ENCODE measurements around the gene YBX1.

DNA sequence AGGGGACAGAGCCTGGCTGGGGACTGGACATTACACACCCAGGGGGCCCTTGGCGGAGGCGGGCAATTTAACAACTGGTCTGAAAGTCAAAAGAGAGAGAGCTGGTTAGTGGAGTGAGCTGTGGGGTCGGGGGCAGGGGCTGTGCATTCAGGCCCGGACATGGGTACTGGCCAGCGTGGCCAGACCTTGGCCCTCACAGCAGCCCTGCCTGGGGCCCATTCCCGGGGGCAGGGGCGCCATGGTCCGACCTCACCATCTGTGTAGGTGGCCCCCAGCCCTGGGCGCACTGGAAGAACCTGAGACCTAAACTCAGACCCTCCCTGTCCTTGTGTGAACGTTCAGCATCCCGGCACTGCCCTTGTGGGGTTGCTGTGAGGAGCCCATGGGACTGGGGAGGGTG is 52.8 kb downstream of the YBX1 start:
- TF ChIP-seq, protein P1, sequence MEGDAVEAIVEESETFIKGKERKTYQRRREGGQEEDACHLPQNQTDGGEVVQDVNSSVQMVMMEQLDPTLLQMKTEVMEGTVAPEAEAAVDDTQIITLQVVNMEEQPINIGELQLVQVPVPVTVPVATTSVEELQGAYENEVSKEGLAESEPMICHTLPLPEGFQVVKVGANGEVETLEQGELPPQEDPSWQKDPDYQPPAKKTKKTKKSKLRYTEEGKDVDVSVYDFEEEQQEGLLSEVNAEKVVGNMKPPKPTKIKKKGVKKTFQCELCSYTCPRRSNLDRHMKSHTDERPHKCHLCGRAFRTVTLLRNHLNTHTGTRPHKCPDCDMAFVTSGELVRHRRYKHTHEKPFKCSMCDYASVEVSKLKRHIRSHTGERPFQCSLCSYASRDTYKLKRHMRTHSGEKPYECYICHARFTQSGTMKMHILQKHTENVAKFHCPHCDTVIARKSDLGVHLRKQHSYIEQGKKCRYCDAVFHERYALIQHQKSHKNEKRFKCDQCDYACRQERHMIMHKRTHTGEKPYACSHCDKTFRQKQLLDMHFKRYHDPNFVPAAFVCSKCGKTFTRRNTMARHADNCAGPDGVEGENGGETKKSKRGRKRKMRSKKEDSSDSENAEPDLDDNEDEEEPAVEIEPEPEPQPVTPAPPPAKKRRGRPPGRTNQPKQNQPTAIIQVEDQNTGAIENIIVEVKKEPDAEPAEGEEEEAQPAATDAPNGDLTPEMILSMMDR (IDR thresholded peaks at IDR 0.05) = no peak
- TF ChIP-seq EZH2 (IDR thresholded peaks at IDR 0.05; ENCODE audit: borderline replicate concordance, insufficient read depth, low read depth, low read length, poor library complexity, severe bottlenecking) = no peak

Measured in B cell (primary cell).